ENCODE measurements around the gene WDR93.

DNA sequence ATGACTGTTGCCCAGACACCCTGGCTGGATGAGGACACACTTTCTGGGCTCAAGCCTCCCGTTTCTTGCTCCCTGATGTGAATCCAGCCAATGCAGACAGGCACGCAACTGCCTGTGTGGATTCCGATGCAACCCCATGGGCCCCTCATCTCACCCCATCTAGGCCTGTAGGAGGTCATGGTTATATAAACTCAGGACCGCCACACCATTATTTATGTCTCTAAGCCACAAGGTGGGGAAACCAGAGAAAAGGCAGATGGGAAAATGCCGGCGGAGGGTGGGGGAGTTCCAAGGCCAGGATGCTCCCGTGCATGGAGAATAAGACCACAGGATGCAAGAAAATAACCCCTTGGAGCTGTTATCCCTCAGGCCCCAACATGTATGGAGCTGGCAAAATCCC is 58.4 kb downstream of the WDR93 start:
- no peak for TF ChIP-seq CTCF (conservative IDR thresholded peaks at IDR 0.05; ENCODE audit: low read depth, low read length)
- TF ChIP-seq EZH2 (IDR thresholded peaks at IDR 0.05; ENCODE audit: borderline replicate concordance, low read depth, low read length, poor library complexity, severe bottlenecking): no peak
